AG10803 (cell line): ENCODE measurements around the gene MTA3.

Experiments
- DNase-seq: peaks from one replicate; pipeline ENCODE4 v3.0.0; 2010; ENCODE audit warnings: low read depth
- H3K4me3 ChIP-seq: 2 replicates; pipeline ENCODE4 v1.5.1; 2011; ENCODE audit warnings: mild to moderate bottlenecking, low read length, control low read depth
- CTCF ChIP-seq: conservative IDR thresholded peaks from 2 replicates; pipeline ENCODE4 v1.5.1; 2011; ENCODE audit warnings: mild to moderate bottlenecking, low read length, control low read depth, inconsistent platforms

MTA3 gene

GRCh38 chr2:42804338-42804737 lies 235.9 kb downstream of the MTA3 start:
- DNase-seq, result peak; percentile 53

GRCh38 chr2:42804891-42805290 lies 236.5 kb downstream of the MTA3 start:
- no peak for DNase-seq
- TF ChIP-seq CTCF, result no peak
- H3K4me3 ChIP-seq, result no peak overlapping the region

More at GRCh38 chr2:42804338-42804737, 235.9 kb downstream of the MTA3 start:
- no peak for TF ChIP-seq CTCF
- H3K4me3 ChIP-seq, result no peak overlapping the region
